Measurements from ENCODE around the gene SSBP2. TPM values are rescaled to one million over a fixed set of nuclear protein-coding genes. Genes with fewer than 3 reads are reported as not detected.

Gene SSBP2
- total and polyA plus RNA-seq, 2 donors from 2014 or later, result 17.0 to 57.1 TPM

GRCh38 chr5:81534441-81534840 lies 216.5 kb downstream of the SSBP2 start:
- no peak for TF ChIP-seq CTCF (IDR thresholded peaks at IDR 0.05; ENCODE audit: borderline replicate concordance, extremely low read depth, insufficient read depth)
- Histone ChIP-seq H3K27ac (ENCODE audit: low read depth in 2 of 2, low read length in 2 of 2) (no peak overlapping the region), H3K4me3 (ENCODE audit: low read length in 3 of 3) (no peak overlapping the region), H3K36me3 (ENCODE audit: control insufficient read depth in 2 of 3, insufficient read depth in 3 of 3, low read length in 3 of 3) (no peaks in the 10 kb centered on the region), H3K9me3 (ENCODE audit: control insufficient read depth in 2 of 3, insufficient read depth in 1 of 3, low read length in 3 of 3) (no peaks in the 10 kb centered on the region), H3K4me1 (ENCODE audit: control insufficient read depth in 2 of 3, insufficient read depth in 2 of 3, low read depth in 1 of 3, low read length in 3 of 3) (peaks cover 0 to 2% (median 0%) of the 10 kb centered on the region in 3 donors), H3K27me3 (ENCODE audit: control insufficient read depth, insufficient read depth, low read length) (no peaks in the 10 kb centered on the region), H3K9ac (ENCODE audit: low read length in 3 of 3) (no peak overlapping the region)
- intact Hi-C loops (cut with DNase I), result no loop called here
- FAIRE-seq, result no peak
- no peak for DNase-seq

- Histone ChIP-seq H3K36me3 (ENCODE audit: control insufficient read depth in 2 of 3, insufficient read depth in 3 of 3, low read length in 3 of 3) (no peaks in the 10 kb centered on the region), H3K4me3 (ENCODE audit: low read length in 3 of 3) (no peak overlapping the region), H3K9ac (ENCODE audit: low read length in 3 of 3) (no peak overlapping the region), H3K4me1 (ENCODE audit: control insufficient read depth in 2 of 3, insufficient read depth in 2 of 3, low read depth in 1 of 3, low read length in 3 of 3) (peaks cover 0 to 2% (median 0%) of the 10 kb centered on the region in 3 donors), H3K27me3 (ENCODE audit: control insufficient read depth, insufficient read depth, low read length) (no peaks in the 10 kb centered on the region), H3K9me3 (ENCODE audit: control insufficient read depth in 2 of 3, insufficient read depth in 1 of 3, low read length in 3 of 3) (no peaks in the 10 kb centered on the region), H3K27ac (ENCODE audit: low read depth in 2 of 2, low read length in 2 of 2) (no peak overlapping the region)
- FAIRE-seq (no peak), DNase-seq (peak in 2 of 5 donors; percentile 15 to 16)
- intact Hi-C loops (cut with DNase I), result no loop called here
- no peak for TF ChIP-seq CTCF (IDR thresholded peaks at IDR 0.05; ENCODE audit: borderline replicate concordance, extremely low read depth, insufficient read depth)
Observed at GRCh38 chr5:81533629-81534405, 217.1 kb downstream of the SSBP2 start.

DNA sequence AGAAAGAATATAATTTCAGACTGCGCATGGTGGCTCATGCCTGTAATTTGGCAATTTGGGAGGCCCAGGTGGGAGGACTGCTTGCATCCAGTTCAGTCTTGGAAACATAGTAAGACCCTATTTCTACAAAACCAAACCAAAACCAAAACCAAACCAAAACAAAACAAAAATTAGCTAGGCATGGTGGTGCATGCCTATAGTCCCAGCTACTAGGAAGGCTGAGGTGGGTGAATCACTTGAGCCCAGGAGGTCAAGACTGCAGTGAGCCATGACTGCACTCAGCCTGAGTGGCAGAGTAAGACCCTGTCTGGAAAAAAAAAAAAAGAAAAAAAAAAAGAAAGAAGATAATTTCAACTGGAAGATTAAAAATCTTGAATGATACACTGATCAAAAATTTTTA lies 220.0 kb downstream of the SSBP2 start:
- Histone ChIP-seq H3K27me3 (ENCODE audit: control insufficient read depth, insufficient read depth, low read length) (no peaks in the 10 kb centered on the region), H3K9me3 (ENCODE audit: control insufficient read depth in 2 of 3, insufficient read depth in 1 of 3, low read length in 3 of 3) (no peaks in the 10 kb centered on the region), H3K4me1 (ENCODE audit: control insufficient read depth in 2 of 3, insufficient read depth in 2 of 3, low read depth in 1 of 3, low read length in 3 of 3) (peaks cover 0 to 2% (median 0%) of the 10 kb centered on the region in 3 donors), H3K4me3 (ENCODE audit: low read length in 3 of 3) (no peak overlapping the region), H3K36me3 (ENCODE audit: control insufficient read depth in 2 of 3, insufficient read depth in 3 of 3, low read length in 3 of 3) (no peaks in the 10 kb centered on the region), H3K27ac (ENCODE audit: low read depth in 2 of 2, low read length in 2 of 2) (no peak overlapping the region), H3K9ac (ENCODE audit: low read length in 3 of 3) (no peak overlapping the region)
- FAIRE-seq (no peak), DNase-seq (no peak)
- no peak for TF ChIP-seq CTCF (IDR thresholded peaks at IDR 0.05; ENCODE audit: borderline replicate concordance, extremely low read depth, insufficient read depth)
- intact Hi-C loops (cut with DNase I), result no loop called here
